Activated CD4-positive, CD25-positive, alpha-beta regulatory T cell treated with anti-CD3 and anti-CD28 coated beads, Interleukin-2, amount 50 U/mL, for 24 hours (primary cell): ENCODE measurements around the gene GAD1.

ENCODE experiments used
- ATAC-seq, 2 donors: fragments of 150-1000 bp; cut with Tn5 transposase; one replicate each; pipeline ENCODE4 v1.10.0; 2021; ENCODE audit warnings: mild to moderate bottlenecking in 1 of 2, moderate library complexity in 1 of 2

The GAD1 gene

DNA sequence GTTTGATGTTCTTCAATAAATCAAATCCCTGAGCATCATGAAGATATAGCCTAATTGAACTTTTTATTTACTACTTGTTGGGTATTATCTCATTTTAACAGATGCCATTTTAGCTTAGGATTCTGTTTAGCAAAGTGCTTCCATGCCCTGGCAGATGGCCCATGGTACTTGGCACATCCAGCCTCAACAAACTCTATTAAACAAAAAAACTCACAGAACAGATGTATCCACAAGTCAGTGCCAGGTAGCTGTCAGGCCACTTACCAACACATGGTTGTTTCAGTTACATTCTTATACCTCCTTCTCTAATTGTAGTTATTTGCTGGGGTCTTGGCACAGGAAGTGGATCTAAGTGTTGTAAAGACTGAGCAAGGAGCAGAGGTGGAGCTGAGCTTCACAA is 29.6 kb downstream of the GAD1 start:
- ATAC-seq = no peak

GRCh38 chr2:170847716-170848115 is 31.0 kb downstream of the GAD1 start:
- ATAC-seq = no peak

DNA sequence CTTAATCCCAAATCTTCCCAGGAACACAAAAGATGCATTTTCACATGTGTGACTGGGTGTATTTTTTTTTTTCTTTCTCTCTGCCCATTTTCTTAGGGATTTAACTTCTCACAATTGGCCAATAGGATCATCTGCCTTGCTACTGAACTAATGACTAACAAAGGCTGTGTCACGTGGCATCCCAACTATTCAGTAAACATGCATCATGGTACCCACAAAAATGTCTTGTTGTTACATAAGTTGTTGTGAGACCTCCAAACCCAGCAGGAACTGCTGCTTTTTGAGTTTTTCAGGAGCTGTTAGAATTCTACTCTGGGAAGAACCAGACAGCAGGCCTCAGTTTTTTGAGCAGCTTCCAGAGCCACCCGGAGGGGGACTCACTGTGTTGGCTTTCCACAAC is 31.9 kb downstream of the GAD1 start:
- no peak for ATAC-seq

- ATAC-seq = no peak
These were observed 33.6 kb downstream of the GAD1 start for GRCh38 chr2:170850251-170850650.

- ATAC-seq = no peak
These were observed 34.9 kb downstream of the GAD1 start for GRCh38 chr2:170851635-170852034.

DNA sequence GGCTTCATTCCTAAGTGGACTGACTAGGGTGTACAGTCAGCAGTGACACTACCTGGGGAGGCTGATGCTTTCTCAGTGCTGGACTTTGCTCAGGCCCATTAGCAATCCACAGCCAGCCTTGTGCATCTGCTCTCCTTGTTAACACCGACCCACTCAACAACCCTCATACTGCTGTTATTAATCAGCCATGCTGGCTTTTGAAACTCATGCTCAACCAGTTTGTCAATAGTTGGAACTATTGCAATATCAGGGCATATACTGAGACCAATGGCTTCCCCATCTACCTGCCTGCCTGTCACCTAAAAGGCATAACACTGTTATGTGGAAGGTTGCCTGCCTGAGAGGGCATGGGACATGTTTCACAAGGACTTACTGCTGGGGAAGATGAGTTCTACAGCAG is 39.4 kb downstream of the GAD1 start:
- no peak for ATAC-seq

- ATAC-seq = no peak
These were observed 45.7 kb downstream of the GAD1 start for GRCh38 chr2:170862286-170862902.

- no peak for ATAC-seq
These were observed 46.4 kb downstream of the GAD1 start for GRCh38 chr2:170863087-170863486.

GRCh38 chr2:170869036-170869435 is 52.3 kb downstream of the GAD1 start:
- ATAC-seq = no peak

DNA sequence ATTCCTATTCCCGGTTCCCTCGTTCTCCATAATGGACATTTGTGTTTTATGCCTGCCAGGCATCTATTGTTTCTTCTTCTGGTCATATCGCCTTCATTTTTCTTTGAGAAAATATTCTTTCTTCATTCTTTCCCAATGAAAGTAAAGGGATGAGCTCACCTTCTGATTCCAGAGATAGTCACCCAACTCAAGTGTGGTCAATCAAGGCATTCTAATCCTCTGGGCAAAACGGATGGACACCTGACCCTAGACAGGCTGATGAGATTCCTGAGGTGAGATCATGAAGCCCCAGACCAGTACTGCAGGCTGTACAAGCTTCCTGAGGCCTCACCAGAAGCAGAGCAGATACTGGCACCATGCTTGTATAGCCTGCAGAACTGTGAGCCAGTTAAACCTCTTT is 52.8 kb downstream of the GAD1 start:
- ATAC-seq = no peak

DNA sequence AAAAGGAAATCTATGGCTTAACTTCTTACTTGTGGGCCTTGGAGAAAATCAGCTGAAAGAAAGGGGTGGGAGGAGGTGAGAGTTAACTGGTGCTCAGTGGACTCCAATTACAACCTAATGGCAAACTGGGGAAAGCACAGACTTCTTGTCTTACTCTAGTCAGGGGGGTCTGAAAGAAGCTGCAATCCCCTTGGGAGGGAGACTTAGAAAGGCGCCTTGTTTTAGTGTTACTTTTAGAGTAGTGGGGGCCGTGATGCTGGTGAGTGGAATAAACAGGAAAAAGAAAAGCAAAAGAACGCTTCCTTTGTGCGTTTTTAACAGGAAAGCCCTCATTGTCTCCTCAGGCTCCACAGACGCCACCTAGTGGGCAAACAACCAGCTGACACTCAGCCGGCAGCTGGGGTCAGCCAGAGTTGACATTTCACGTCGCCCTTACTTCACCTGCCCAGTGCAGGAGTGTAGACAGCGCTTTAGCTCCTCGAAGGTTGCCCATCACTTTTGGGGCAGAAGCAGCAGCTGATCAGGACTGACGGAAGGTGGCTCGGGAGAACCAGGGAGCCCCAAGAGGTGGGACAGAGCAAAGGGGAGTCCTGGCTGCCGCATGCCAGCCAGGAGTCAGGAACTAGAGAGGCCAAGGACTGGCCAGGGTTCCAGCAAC is 56.5 kb downstream of the GAD1 start:
- peak; percentile 87 to 92 for ATAC-seq

- no peak for ATAC-seq
These were observed 61.4 kb downstream of the GAD1 start for GRCh38 chr2:170878066-170878465.

DNA sequence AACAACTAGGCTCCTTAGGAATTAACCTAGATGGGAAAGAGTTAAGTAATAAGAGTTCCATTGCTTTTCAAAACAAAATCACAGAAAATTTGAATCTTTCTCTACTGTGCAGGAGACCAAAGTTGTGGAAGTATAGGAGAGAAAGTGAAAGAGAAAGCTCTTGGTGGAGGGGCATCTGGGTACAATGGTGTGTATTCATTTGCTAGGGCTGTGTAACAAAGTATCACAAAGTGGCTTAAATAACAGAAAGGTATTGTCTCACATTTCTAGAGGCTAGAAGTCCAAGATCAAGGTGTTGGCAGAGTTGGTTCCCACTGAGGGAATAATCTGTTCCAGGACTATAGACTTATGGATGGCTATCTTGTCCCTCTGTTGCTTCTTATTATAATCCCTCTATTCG is 61.8 kb downstream of the GAD1 start:
- peak in 1 of 2 donors; percentile 51 for ATAC-seq

- no peak for ATAC-seq
These were observed 65.2 kb downstream of the GAD1 start for GRCh38 chr2:170881840-170882239.

- ATAC-seq = no peak
These were observed 66.1 kb downstream of the GAD1 start for GRCh38 chr2:170882758-170883157.

- ATAC-seq = no peak
These were observed 67.0 kb downstream of the GAD1 start for GRCh38 chr2:170883683-170884082.

- no peak for ATAC-seq
These were observed 68.6 kb downstream of the GAD1 start for GRCh38 chr2:170885130-170885791.

DNA sequence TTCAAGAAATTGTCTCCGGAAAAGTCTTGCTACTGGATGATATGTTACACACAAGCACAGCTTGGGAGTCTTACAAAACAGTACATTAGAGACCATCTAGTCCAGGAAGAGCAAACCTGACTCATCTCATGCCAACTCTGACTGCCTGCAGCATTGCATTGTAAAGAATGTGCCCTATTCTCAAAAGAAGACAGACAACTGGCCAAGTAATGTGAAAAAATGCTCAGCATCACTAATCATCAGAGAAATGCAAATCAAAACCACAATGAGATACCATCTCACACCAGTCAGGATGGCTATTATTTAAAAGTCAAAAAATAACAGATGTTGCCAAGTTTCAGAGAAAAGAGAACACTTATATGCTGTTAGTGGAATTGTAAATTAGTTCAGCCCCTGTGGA is 69.7 kb downstream of the GAD1 start:
- ATAC-seq = no peak

- no peak for ATAC-seq
These were observed 70.8 kb downstream of the GAD1 start for GRCh38 chr2:170887496-170887895.

DNA sequence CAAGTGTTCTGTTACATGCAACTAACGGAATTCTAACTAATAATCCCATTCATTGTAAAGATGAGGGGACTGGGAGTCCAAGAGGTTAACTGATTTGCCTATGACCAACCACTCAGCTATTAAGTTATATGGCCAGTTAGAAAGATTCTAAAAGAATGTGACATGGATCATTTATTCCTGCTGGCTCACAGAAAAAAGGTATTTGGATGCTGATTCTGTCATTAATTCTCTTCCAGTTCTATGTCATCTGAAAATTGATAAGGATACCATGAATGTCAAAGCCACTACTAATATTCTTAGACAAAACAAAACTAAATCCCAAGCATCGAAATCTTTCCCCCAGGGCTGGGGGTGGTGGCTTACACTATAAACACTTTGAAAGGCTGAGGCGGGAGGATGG is 71.2 kb downstream of the GAD1 start:
- no peak for ATAC-seq

DNA sequence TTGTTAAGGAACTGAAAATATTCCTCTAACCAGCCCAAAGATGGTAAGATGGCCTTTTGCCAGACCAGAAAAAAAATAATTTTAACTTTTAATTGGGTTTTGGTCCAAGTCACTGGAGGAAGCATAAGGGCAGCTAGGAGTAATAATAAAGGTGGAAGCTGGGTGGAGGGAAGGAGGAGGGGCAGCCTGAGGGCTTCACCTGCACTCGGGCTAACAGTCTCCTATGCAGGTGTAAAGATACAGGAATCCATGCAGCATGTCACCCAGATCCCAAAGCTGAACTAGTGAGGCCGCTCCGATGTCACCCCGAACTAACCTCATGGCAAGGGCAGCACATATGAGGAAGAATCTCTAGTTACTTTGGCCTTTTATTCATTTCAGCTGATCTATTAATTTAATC is 75.2 kb downstream of the GAD1 start:
- no peak for ATAC-seq

- no peak for ATAC-seq
These were observed 75.8 kb downstream of the GAD1 start for GRCh38 chr2:170892391-170892951.

DNA sequence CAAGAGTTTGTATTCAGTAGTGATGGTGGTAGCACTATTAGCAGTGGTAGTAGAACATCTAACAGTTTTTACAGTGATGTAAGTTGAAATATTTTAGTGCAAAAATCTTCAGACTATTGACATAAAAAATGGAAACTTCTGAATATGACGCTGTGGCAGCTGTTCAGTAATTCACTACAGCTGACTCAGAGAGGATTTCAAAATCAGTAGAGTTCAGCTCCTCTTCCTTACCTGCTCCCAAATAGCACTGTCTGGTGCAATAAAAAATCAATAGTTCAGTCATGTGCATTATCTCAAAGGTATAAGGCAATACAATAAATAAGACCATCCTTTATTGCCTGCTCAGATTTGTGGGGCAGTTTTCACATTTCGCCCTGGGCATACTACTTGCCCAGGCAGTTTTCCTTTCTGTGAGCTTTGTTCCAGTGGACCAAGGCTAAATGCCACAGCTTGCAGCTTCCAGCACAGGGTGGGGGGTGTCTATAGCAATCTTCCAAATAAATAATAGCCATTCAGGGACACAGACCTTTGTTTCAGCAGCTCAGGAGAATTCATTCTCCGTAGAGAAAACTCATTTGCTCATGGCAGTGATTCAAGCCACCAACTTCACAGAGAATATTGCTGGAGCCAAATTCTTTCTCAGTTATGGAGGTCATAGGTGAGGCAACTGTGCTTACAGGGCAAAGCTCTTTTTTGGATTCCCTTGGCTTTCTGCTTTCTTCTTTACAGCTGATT is 78.5 kb downstream of the GAD1 start:
- ATAC-seq = no peak
